ENCODE data around the gene KCNG2.

KCNG2 gene

DNA sequence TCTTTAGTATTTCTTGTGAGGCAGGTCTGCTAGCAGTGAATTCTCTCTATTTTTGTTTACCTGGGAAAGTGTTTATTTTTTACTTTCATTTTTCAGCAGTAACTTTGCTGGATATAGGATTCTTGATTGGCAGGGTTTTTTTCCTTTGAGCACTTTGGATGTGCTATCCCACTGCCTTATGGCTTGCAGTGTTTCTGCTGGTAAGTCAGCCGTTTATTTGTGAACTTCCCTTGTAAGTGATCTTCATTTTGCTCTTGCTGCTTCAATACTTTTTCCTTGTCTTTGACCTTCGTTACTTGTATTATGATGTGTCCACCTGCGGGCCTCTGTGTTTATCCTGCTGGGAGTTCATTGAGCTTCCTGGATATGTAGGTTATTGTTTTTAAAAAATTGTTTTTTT, 99.0 kb downstream of the KCNG2 start:
- no peak for DNase-seq

DNA sequence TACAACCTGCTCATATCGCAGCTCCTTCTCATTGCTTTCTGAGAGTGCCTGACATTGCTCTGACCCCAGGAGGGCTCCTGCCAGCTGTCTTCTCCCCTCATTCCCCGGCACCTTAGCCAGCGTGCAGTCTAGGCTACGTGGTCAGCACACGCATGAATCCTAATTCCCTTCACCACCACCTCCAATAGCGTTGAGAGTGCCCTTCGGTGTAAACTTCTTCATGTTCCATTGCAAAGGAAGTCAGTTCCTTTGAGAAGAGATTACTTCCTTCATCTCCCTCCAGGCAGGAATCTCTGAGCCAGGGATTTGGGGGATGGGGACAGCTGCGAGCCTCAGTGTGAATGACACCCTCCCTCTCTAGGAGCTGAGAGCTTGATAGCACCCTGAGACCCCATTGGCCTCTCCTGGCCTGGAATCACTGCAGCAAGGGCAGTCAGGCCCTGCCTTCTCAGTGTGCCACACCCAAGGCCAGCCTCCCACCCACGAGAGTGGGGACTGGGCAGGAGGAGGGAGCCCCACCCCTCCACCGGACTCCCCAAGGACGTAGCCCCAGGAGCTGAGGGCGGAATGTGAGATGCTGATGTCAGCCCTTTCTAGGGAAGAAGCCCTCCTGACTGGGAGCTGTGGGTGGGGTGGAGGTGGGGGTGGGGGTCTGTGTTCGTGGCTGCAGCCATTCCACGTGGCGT, 100.3 kb downstream of the KCNG2 start:
- no peak for DNase-seq

DNA sequence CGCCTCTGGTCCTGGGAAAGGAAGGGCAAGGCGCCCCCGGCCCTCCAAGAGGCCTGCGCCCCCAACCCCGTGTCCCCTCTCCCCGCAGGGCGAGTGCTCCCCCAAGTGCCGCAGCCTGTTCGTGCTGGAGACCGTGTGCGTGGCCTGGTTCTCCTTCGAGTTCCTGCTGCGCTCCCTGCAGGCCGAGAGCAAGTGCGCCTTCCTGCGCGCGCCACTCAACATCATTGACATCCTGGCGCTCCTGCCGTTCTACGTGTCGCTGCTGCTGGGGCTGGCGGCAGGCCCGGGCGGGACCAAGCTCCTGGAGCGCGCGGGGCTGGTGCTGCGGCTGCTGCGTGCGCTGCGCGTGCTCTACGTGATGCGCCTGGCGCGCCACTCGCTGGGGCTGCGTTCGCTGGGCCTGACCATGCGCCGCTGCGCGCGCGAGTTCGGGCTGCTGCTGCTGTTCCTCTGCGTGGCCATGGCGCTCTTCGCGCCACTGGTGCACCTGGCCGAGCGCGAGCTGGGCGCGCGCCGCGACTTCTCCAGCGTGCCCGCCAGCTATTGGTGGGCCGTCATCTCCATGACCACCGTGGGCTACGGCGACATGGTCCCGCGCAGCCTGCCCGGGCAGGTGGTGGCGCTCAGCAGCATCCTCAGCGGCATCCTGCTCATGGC, 101.3 kb downstream of the KCNG2 start:
- no peak for DNase-seq

DNA sequence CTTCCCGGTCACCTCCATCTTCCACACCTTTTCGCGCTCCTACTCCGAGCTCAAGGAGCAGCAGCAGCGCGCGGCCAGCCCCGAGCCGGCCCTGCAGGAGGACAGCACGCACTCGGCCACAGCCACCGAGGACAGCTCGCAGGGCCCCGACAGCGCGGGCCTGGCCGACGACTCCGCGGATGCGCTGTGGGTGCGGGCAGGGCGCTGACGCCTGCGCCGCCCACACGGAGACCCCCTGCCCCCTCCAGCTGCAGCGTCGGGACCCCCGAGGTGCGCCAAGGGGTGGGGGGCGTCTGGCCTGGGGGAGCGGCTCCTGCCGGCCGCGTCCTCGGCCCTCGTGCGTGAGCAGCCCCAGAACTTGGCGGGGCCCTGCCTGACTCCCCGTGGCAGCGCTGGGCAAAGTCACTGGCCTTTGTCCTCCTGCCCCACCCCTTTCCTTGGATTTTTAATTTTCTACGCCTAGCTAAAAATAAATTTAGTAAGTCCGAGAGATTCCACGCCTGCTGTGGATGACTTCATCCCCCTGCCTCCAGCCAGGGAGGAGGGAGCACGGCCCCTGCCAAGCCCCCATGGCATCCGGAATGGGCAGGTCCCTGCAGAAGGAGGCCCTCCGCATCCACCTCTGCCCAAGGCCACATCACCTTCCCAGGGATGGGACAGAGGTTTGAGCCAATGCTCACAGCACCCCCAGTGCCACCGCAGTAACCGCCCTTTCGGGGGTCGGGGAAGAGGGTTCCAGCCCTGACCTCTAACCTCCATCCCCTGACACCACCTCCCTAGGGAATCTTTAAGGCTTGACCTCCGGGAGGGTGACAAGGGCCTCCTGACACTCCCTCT, 102.1 kb downstream of the KCNG2 start:
- no peak for DNase-seq

DNA sequence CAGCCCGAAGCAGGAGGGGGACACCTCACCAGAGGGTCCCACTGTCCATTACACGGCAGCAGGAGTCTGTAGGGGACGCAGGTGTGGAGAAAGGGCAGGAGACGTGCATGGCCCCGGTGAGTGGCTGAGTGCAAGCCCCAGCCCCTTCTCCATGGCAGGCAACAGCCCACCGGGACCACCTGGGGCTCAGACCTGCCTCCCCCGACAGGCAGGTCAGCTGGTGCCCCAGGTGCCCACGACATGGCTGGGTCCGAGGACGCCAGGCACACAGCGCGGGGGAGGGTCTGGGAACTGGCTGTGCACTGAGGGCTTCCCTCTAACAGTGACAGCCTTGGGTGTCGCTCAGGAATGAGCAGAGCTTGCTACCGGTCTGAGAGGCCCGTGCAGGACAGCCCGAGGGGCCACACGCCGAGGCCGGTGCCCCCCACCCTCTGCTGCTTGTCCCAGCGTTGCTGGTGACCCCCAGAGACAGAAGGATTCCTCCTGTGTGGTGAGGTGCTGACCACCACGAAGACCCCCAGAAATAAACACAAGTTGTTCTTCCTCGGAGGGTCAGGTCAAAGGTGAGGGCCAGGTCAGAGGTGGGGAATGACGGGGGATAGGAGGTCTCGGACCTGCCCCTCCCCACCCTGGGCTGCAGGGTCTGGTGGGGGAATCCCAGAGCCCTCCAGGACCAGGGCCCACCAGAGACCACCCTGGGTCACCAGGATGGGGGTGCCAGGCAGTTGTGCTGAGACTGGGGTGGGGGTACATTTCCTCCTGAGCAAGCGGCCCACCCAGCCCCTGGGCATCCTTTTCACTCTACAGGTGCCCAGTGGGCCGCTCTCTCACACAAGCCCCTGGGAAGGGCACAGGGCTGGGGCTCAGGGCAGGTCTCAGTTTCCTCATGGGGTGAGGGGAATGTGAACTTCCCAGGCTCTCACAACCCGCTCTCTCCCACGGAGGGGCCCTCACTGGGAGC, 103.2 kb downstream of the KCNG2 start:
- DNase-seq: no peak

DNA sequence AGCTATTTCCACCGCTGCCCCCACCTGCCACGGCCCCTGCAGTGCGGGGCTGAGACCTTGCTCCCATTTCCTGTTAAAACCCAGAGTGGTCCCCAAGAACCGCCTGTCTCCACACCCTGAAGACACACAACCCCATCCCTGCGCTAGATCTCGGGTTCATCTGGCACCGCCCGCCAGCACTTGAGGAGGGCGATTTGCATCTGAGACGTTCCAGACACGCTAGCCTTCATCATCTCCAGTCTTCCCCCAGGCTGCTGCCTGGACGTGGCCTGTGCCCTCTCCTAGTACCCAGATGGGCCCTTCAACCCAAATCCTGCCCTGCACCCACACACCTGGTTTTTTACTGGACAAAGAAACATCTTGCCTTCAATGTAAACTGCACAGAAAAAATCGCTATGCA, 103.9 kb downstream of the KCNG2 start:
- DNase-seq: no peak

DNA sequence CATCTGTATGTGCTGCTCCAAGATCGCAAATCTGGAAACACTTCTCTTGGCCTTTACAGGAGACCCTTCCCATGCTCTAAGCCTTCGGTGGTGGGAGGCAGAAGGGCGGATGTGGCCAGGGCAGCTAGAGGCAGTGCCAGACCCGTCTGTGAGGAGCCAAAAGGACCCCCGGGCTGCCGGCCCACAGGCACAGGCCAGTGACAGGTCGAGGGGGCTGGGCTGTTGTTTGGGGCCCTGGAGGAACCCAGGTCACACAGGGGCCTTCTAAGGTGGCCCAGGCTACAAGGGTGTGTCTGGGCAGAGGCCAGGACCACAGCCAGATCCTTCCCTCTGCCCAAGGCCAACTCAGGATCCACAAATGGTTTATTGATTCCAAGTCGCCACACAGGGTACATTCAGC, 104.3 kb downstream of the KCNG2 start:
- no peak for DNase-seq

DNA sequence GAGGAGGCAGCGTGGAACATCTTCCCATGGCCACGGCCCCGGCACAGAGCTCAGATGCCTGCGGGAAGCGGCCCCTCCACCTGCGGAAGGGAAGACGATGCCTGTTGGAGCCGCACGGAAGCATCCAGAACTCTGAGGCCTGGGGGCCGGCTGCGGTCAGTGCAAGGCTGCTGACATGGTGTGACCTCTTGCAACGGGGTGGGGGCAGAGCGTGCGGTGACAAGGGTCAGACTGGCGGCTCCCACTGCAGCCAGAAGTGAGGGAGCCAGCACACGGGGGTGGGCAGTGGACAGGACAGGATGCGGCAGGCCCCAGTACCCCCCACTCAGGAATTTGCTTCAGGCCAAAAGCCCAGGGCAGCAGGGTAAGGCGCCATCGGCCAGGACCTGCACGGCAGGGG, 104.9 kb downstream of the KCNG2 start:
- DNase-seq: no peak

DNA sequence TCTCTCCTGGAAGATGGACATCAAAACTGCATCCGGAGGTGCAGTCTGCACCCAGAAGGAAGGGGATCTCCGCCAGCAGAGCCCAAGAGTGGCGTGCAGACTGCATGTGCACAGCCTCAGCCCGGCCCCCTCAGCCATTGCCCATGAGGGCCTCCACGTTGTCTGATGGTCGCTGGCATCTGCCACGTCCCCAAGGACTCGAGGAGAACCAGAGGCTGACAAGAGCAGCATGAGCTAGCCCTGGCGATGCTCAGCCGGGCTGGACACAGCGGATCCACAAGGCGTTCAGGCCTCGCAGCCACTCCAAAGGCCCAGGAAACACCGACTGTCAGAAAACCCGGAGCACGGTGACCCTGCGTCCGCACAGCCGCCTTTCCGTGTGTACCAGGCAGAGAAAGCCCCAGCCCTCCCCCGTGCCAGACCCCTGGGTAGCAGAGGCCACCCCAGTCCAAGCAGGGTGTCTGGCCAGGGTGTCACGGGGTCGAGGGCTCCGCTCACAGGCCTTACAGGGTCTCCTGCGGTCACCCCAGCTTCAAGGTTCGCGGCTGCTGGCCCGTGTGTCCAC, 105.4 kb downstream of the KCNG2 start:
- no peak for DNase-seq

DNA sequence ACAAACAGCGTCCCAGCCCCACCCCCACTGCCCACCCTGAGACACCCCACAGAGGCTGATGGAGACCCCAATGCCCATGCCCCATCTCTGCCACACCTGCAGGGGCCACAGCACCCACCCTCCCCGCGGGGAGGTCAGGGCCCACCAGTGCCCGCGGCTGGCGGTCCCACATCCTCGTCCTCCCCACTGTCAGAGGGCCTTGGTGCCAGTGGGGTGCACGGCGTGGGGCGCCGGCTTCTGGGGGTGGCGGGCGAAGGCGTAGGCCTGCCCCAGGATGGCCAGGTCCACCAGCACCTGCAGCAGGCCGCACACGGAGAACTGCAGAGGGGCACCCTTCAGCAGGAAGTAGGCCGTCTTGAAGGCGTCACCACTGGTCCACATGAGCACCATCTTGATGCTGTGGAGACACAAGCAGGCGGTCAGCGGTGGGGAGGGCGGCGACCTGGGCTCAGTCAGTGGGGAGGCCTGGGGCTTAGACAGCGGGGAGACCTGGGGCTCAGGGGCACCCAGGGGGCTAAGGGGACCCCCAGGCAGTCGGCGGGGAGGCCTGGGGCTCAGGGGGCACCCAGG, 106.1 kb downstream of the KCNG2 start:
- DNase-seq: no peak

DNA sequence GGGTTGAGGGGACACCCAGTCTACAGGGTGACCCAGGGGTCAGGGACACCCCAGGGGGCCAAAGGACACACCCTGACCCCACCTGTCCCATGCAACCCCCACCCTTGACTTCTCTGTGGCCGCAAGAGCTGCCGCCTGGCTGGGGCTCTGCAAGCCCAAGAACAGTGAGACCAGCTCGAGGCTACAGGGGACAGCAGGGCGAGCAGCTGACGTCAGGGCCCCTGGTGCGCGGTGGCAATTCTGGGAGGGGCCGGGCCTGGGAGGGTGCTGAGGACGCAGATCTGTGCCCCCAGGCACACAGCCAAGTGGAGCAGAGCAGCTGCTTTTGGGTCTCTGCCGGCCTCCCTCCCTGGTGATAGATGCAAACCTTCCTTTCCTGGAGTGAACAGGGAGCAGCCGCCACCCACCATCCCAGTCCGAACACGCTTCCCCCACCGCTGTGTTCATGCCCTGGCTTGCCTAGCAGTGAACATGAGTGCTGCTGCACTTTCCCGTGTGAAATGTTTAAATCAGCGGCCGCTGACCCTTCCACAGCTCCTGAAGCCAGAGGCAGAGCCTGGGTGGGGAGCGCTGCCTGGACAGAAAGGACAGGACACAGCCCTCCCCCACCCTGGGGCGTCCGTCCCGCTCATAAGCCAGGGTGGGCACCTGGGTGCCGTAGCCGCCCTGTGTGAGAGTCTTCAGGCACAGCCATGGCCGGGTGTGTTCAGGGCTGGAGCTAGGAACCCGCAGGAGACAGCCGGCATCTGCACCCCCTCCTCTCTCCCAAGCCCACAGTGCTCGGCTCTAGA, 106.8 kb downstream of the KCNG2 start:
- peak; percentile 84 for DNase-seq

DNA sequence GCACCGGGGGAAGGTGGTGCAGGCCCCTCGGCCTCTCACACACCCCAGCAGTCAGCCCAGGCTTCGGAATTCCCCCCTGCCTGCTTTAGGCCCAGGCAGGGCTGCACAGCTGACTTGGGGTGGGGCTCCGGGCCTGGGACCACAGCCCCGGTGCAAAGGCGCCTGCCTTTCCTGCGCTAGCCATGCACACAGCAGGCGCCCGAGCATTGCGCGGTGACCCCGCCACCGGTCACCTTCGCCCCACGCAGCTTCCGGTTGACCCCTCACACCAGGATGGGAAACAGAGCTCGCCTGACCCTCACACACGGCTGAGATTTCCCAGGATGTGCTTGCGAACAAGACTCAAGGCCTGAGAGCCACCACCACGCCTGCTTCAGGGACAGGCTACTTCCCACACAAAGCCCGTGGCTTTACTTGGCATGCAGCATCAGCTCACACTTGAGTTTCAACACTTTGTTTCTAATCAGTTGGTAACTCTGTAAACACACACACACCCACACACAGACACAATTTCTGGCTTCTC, 107.7 kb downstream of the KCNG2 start:
- DNase-seq: no peak

DNA sequence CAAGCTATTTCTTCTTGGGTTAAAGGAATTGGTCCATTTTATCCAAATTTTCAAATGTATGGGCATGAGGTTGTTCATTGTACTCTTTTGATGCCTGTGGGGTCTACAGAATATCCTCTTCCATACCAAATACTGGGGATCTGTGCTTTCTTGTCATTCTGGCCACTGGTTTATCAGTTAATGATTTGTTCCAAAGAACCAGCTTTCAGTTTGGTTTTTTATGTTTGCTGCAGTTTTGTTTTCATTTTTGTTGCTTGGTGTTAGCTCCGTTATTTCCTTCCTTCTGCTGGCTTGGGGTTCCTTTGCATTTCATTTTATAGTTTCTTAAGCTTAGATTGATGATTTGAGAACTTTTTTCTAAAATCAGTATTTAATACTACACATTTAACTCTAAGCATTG, 108.3 kb downstream of the KCNG2 start:
- DNase-seq: no peak

DNA sequence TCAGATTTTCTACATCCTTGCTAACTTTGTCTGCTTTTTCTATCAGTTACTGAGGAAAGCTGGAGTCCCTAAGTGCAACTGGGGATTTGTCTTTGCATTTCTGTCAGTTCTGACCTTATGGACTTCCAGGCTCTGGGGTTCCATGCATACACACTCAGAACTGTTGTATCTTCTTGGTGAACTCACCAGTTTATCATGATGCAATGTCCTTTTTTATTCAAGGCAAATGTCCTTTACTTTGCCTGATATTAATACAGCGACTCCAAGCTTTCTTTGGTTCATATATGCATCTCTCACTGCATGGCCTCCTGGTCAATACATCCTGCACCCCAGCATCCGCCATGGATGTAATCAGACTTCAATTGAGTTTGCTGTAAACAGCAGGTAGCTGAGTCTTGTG, 109.0 kb downstream of the KCNG2 start:
- DNase-seq: no peak

DNA sequence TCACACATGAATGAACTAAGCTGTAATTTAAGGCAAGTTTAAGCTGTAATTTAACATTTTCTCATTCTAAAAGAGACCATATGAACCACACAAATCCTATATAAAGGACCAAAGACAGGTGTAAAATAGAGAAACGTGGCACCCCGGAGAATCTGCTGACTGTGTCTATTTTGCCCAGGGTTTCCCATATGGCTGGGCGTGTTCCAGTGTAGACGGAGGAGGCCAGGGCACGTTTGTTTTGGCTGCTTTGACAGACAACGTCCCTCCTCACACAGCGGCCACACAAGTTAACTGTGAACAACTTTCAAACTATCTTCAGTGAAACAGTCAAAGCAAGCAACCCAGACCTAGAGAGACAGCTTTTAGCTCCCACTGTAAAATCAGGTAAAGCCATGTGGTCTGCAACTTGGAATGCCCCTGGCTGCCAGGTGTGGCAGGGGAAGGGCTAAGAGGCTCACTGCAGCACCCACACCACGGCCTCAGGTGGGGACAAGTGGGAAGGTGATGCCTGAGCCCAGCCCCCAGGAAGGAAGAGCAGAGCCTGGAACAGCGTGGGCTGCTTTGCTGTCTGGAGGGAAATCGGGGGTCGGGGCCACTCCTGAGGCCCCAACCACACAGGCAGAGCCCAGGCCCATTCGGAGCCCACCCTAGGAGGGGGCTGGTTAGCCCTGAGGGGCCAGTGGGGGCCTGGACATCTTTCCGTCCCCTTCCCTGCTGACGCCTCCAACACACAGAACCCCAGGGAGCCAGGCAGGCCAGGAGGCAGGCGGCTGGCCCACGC, 113.0 kb downstream of the KCNG2 start:
- no peak for DNase-seq

DNA sequence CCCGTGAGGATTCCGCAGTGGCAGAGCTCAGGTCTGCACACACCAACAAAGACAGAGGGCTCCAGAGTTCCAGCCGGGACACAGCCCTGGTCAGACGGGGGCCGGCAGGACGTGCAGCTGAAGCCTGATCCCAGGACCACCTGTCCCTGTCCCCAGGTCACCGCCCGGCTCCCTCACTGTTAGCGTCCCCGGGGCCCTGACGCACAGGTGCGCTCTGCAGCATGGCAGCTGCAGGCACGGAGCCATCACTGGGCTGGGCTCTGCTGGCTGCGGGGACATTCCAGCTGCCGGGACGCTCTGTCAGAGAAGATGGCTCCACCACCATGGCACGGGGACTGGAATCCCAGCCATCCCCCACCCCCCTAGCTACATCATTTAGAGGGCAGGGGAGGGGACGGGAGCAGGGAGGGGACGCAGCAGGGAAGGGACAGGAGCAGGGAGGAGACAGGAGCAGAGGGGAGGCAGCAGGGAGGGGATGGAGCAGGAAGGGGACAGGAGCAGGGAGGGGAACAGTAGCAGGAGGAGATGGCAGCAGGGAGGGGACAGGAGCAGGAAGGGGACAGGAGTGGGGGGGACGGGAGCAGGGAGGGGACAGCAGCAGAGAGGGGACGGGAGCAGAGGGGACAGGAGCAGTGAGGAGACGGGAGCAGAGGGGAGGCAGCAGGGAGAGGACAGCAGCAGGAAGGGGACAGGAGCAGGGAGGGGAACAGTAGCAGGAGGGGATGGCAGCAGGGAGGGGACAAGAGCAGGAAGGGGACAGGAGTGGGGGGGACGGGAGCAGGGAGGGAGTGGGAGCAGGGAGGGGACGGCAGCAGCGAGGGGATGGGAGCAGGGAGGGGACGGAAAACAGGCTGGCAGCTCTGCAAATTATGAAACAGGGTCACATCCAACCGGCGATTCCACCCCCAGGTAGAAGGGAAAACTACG, 113.9 kb downstream of the KCNG2 start:
- DNase-seq: peak; percentile 16

DNA sequence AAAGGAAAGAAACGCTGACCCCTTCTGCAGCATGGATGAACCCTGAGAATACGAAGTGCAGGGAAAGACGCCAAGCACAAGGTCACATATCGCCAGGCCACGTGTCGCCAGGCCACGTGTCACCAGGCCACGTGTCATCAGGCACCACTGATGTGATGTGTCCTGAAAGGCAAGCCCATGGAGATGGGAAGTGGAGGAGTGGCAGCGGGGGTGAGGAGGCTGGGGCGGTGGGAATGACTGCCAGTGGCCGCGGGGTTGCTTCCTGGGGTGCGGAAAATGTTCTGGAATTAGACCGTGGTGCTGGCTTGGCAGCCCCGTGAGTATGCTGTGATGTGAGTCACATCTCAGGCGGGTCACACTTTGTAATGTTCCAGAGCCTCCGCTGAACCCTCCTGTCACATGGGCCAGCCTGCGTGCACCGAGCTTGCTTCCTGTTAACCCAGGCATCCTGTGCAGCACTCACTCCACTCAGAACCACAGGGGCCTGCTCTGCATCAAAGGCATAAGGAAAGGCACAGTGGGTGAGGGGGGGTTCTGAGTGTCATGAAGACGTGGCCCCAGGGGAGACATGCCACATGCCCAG, 114.8 kb downstream of the KCNG2 start:
- DNase-seq: no peak

DNA sequence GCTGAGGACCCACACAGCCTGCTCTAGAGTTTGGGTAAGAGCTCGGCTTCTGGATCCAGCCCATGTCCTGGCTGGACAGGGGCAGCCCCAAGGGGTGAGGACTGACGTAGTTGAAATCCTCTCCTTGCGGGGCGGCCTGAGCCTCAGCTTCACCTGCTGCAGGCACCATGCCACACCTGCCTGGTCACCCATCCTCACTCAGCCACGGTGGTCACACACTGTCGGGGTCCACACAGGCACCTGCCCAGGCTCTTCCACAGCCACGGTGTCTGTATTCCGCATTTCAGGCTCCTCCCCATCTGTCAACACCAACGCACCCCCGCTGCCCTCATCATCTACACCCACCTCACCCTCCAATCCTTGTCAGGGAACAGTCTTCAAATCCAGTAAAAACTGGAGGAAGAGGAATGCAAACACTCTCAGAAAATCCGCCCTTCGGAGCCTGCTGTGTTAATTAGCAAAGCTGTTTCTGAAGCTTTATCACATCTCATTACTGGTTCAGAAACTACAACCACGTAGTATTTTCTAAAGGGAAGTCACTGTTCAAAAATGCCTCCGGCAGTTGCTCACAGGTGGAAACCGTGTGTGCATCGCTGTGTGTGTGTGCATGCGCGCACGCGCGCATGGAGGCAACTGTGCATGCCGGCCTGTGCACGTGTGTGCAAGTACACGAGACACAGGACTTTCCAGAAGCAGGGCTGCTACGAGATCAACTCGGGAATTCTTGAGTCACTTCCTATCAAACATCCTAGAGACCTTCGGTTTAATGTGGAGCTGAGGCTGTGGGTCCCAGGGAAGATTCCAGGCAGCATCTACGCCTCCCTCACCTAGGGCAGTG, 115.5 kb downstream of the KCNG2 start:
- DNase-seq: no peak

All from NCI-H1694 treated with DMSO at 0.1 percent for 48 hours (cell line).